IMR-90 (cell line): ENCODE data around the gene ATG12. TPM values are rescaled to one million over a fixed set of nuclear protein-coding genes. Genes with fewer than 3 reads are reported as not detected.
"Not testable (repeated sequence)": the region's sequence is repeated elsewhere in the genome, so short reads cannot be mapped to it uniquely, and the experiment has no call there.

Experiments
- ATAC-seq: fragments of 200-7000 bp; cut with Tn5 transposase; 2 replicates; pipeline ENCODE4 v1.9.1; 2020; ENCODE audit warnings: low read depth, mild to moderate bottlenecking, moderate library complexity
- BruUV-seq: library from RNA; stranded (reverse); fragments of 400-500 nt; replicated peaks from 2 replicates; lab custom pipeline; 2021; lab: Mats Ljungman, UMichigan
- CTCF ChIA-PET: fragments of 300-600 bp; formaldehyde crosslinking; extraction: SDS; loops from one replicate; lab custom pipeline; 2021; ENCODE audit warnings: antibody characterized with exemption; lab: Yijun Ruan, JAX
- POLR2A ChIA-PET: fragments of 300-600 bp; sonication (Branson Sonifier 250); formaldehyde crosslinking; loops from one replicate; lab custom pipeline; 2022; ENCODE audit warnings: antibody characterized with exemption; ENCODE audit not compliant: unreplicated experiment; lab: Charles Lee
- DNase-seq: peaks from one replicate; pipeline ENCODE4 v3.0.0; 2013
- H2AFZ ChIP-seq: replicated peaks from 2 replicates; pipeline ENCODE3; 2013; ENCODE audit warnings: low read length, mild to moderate bottlenecking; ENCODE audit not compliant: poor library complexity
- H2AK5ac ChIP-seq: 2 replicates; pipeline ENCODE4 v1.6.1; 2013; ENCODE audit warnings: low read depth, low read length, inconsistent platforms
- H2AK9ac ChIP-seq: replicated peaks from 2 replicates; pipeline ENCODE3; 2013; ENCODE audit warnings: mild to moderate bottlenecking, low read depth, low read length, moderate library complexity; ENCODE audit not compliant: poor library complexity
- H2BK120ac ChIP-seq: 2 replicates; pipeline ENCODE4 v1.6.1; 2013; ENCODE audit warnings: low read depth, low read length, inconsistent platforms
- H2BK15ac ChIP-seq: 3 replicates; pipeline ENCODE4 v1.6.1; 2013; ENCODE audit warnings: low read depth, low read length, inconsistent platforms
- H2BK20ac ChIP-seq: 2 replicates; pipeline ENCODE4 v1.6.1; 2013; ENCODE audit warnings: low read depth, mild to moderate bottlenecking, inconsistent platforms, low read length, moderate library complexity
- H2BK5ac ChIP-seq: 2 replicates; pipeline ENCODE4 v1.6.1; 2013; ENCODE audit warnings: mild to moderate bottlenecking, low read depth, low read length, inconsistent platforms; ENCODE audit not compliant: poor library complexity, severe bottlenecking
- H3K14ac ChIP-seq: replicated peaks from 2 replicates; pipeline ENCODE4 v1.6.1; 2013; ENCODE audit warnings: low read depth, low read length, inconsistent platforms
- H3K18ac ChIP-seq: 2 replicates; pipeline ENCODE4 v1.6.1; 2013; ENCODE audit warnings: low read depth, low read length, control low read depth
- H3K23ac ChIP-seq: 2 replicates; pipeline ENCODE4 v1.6.1; 2013; ENCODE audit warnings: low read depth, low read length, inconsistent platforms
- H3K27ac ChIP-seq: 2 replicates; pipeline ENCODE4 v1.5.1; 2013; ENCODE audit warnings: mild to moderate bottlenecking, control low read depth, low read length; ENCODE audit not compliant: insufficient read depth
- H3K27me3 ChIP-seq: 2 replicates; pipeline ENCODE4 v1.6.1; 2013; ENCODE audit warnings: low read length; ENCODE audit not compliant: control insufficient read depth, insufficient read depth
- H3K36me3 ChIP-seq: 2 replicates; pipeline ENCODE4 v1.6.1; 2013; ENCODE audit warnings: low read length, mixed read lengths; ENCODE audit not compliant: control insufficient read depth, insufficient read depth
- H3K4ac ChIP-seq: 2 replicates; pipeline ENCODE4 v1.6.1; 2013; ENCODE audit warnings: low read depth, low read length, inconsistent platforms
- H3K4me1 ChIP-seq: 2 replicates; pipeline ENCODE4 v1.6.1; 2013; ENCODE audit warnings: low read length, mixed read lengths; ENCODE audit not compliant: control insufficient read depth, insufficient read depth
- H3K4me2 ChIP-seq: 2 replicates; pipeline ENCODE4 v1.6.1; 2013; ENCODE audit warnings: low read depth, mild to moderate bottlenecking, control low read depth, low read length, moderate library complexity
- H3K4me3 ChIP-seq: 2 replicates; pipeline ENCODE4 v1.5.1; 2013; ENCODE audit warnings: low read depth, mild to moderate bottlenecking, control low read depth, low read length, moderate library complexity; ENCODE audit not compliant: insufficient read depth
- H3K56ac ChIP-seq: 2 replicates; pipeline ENCODE4 v1.6.1; 2013; ENCODE audit warnings: low read length, inconsistent platforms; ENCODE audit not compliant: insufficient read depth; ENCODE audit errors: extremely low read depth
- H3K79me1 ChIP-seq, 2 experiments: 2 replicates each; pipeline ENCODE4 v1.6.1; 2013; ENCODE audit warnings: low read length in 2 of 2, inconsistent platforms in 1 of 2, low read depth in 1 of 2
- H3K9ac ChIP-seq: 2 replicates; pipeline ENCODE4 v1.6.1; 2013; ENCODE audit warnings: low read depth, low read length, control low read depth
- H3K9me1 ChIP-seq: 2 replicates; pipeline ENCODE4 v1.6.1; 2013; ENCODE audit warnings: low read length, inconsistent platforms; ENCODE audit not compliant: insufficient read depth
- H3K9me3 ChIP-seq: 2 replicates; pipeline ENCODE4 v1.6.1; 2013; ENCODE audit warnings: low read length; ENCODE audit not compliant: control insufficient read depth, insufficient read depth
- H4K20me1 ChIP-seq: 2 replicates; pipeline ENCODE4 v1.6.1; 2013; ENCODE audit warnings: low read length, inconsistent platforms; ENCODE audit not compliant: insufficient read depth
- H4K5ac ChIP-seq: 2 replicates; pipeline ENCODE4 v1.6.1; 2013; ENCODE audit warnings: mild to moderate bottlenecking, low read depth, low read length, control low read depth
- H4K8ac ChIP-seq, 2 experiments: 2 replicates each; pipeline ENCODE4 v1.6.1; 2013; ENCODE audit warnings: low read depth in 2 of 2, low read length in 2 of 2, control low read depth in 1 of 2, inconsistent platforms in 1 of 2
- H4K91ac ChIP-seq: 2 replicates; pipeline ENCODE4 v1.6.1; 2013; ENCODE audit warnings: low read depth, low read length, inconsistent platforms; ENCODE audit not compliant: insufficient read depth
- MAZ ChIP-seq: IDR thresholded peaks from 2 replicates; pipeline ENCODE4 v1.6.1; 2012; ENCODE audit warnings: low read depth, mild to moderate bottlenecking, low read length, improper control_type of control experiment, moderate library complexity, borderline replicate concordance
- POLR2A ChIP-seq: IDR thresholded peaks from 2 replicates; pipeline ENCODE4 v1.6.1; 2012; ENCODE audit warnings: mild to moderate bottlenecking, low read depth, low read length
- WGBS, 2 experiments: methylation state at CpG; one replicate each; pipeline versions ENCODE4 v1.1.5 to v1.1.7; 2013; ENCODE audit warnings: missing lambda C conversion rate in 2 of 2; ENCODE audit not compliant: insufficient read length in 1 of 2; ENCODE audit errors: extremely low coverage in 2 of 2; 5-methylcytosine and 5-hydroxymethylcytosine counted together
- dilution Hi-C: fragments of 300-500 bp; cut with HindIII; formaldehyde crosslinking; loops from one replicate; pipeline ENCODE4 v1.14.3; 2018; ENCODE audit warnings: low sequenced_read_pairs; ENCODE audit not compliant: unreplicated experiment
- in situ Hi-C: fragments of 300-500 bp; cut with MboI; formaldehyde crosslinking; loops from 3 replicates; pipeline ENCODE4 v1.14.3; 2019; ENCODE audit warnings: low sequenced_read_pairs, inconsistent platforms, mixed read lengths
- intact Hi-C: fragments of 100-400 bp; cut with micrococcal nuclease; formaldehyde crosslinking; loops from 2 replicates; pipeline ENCODE4 v1.10.0; 2022
- polyA plus RNA-seq, 3 experiments: library from polyadenylated mRNA; depleted of rRNA; stranded (reverse); fragments of >200 nt; gene quantifications; 2 replicates each; pipeline ENCODE4 v1.2.3, GENCODE V29; 2012; ENCODE audit warnings: low replicate concordance in 1 of 3
- total RNA-seq: library from RNA; depleted of rRNA; stranded (reverse); fragments of >200 nt; gene quantifications from 2 replicates; pipeline ENCODE4 v1.2.3, GENCODE V29; 2012
- TF ChIP-seq, protein P1 (sequence below): fragments of 150-350 bp; IDR thresholded peaks from 2 replicates; pipeline ENCODE4 v1.6.1; 2016; ENCODE audit warnings: low read depth, mild to moderate bottlenecking, low read length, moderate library complexity, borderline replicate concordance

Gene ATG12
- total and polyA plus RNA-seq, 2 of the 4 experiments (the other 2 are of a cell fraction) = 68.0 to 95.7 TPM

- H2BK20ac ChIP-seq = no peak overlapping the region
- no peak overlapping the region for H3K4me2 ChIP-seq
- H2BK15ac ChIP-seq = no peak overlapping the region
- in situ Hi-C loops (no loop called here), dilution Hi-C loops (no loop called here), intact Hi-C loops (no loop called here)
- no peak overlapping the region for H3K14ac ChIP-seq
- no peak overlapping the region for H3K4ac ChIP-seq
- H3K27ac ChIP-seq = no peak overlapping the region
- peaks cover 5% of the 10 kb centered on the region; the same call in 1 of the 2 replicates for H3K36me3 ChIP-seq
- no peak for ATAC-seq
- H3K9me3 ChIP-seq = no peaks in the 10 kb centered on the region
- H3K18ac ChIP-seq = no peak overlapping the region
- no peak overlapping the region for H3K56ac ChIP-seq
- no peak overlapping the region for H4K91ac ChIP-seq
- no peak overlapping the region for H2AFZ ChIP-seq
- no peaks in the 10 kb centered on the region for H3K27me3 ChIP-seq
- peaks cover 6 to 12% of the 10 kb centered on the region in 2 experiments for H3K79me1 ChIP-seq
- H3K4me1 ChIP-seq = no peaks in the 10 kb centered on the region
- no peak overlapping the region for H2AK5ac ChIP-seq
- H2BK5ac ChIP-seq = no peak overlapping the region
- WGBS, 2 experiments = no CpG with 5 or more reads among the region's 1 CpG
- H3K23ac ChIP-seq = no peak overlapping the region
- no peak overlapping the region for H3K9ac ChIP-seq
- no peaks in the 10 kb centered on the region; the same call in 1 of the 2 replicates for H4K20me1 ChIP-seq
- ChIA-PET POLR2A (no interaction called here), CTCF (no interaction called here)
- H2AK9ac ChIP-seq = no peak overlapping the region
- no peak overlapping the region for H4K8ac ChIP-seq
- no peak overlapping the region for H3K4me3 ChIP-seq
- no TSS peak for BruUV-seq
- no peak overlapping the region for H2BK120ac ChIP-seq
- no peak for DNase-seq
- TF ChIP-seq, protein P1, sequence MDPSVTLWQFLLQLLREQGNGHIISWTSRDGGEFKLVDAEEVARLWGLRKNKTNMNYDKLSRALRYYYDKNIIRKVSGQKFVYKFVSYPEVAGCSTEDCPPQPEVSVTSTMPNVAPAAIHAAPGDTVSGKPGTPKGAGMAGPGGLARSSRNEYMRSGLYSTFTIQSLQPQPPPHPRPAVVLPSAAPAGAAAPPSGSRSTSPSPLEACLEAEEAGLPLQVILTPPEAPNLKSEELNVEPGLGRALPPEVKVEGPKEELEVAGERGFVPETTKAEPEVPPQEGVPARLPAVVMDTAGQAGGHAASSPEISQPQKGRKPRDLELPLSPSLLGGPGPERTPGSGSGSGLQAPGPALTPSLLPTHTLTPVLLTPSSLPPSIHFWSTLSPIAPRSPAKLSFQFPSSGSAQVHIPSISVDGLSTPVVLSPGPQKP = no peak
- no peak for TF ChIP-seq MAZ
- no peak for TF ChIP-seq POLR2A
- H4K5ac ChIP-seq = no peak overlapping the region
- no peaks in the 10 kb centered on the region for H3K9me1 ChIP-seq
These were observed 43.3 kb upstream of the ATG12 start for GRCh38 chr5:115884704-115885103.

DNA sequence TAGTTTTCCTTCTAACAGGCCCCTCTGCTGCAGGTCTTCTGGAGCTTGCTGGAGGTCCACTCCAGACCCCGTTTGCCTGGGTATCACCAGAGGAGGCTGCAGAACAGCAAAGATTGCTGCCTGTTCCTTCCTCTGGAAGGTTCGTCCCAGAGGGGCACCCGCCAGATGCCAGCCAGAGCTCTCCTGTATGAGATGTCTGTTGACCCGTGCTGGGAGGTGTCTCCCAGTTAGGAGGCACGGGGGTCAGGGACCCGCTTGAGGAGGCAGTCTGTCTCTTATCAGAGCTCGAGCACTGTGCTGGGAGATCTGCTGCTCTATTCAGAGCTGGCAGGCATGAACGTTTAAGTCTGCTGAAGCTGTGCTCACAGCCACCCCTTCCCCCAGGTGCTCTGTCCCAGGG is 41.1 kb upstream of the ATG12 start:
- H3K18ac ChIP-seq, H2BK15ac ChIP-seq, H3K36me3 ChIP-seq, H3K14ac ChIP-seq, H4K20me1 ChIP-seq, H2BK20ac ChIP-seq, DNase-seq, H3K27me3 ChIP-seq, H3K23ac ChIP-seq, POLR2A ChIA-PET, H3K4me1 ChIP-seq, H2BK120ac ChIP-seq, H3K4ac ChIP-seq, H4K8ac ChIP-seq, dilution Hi-C loops, H2AK5ac ChIP-seq, ATAC-seq, H3K9me3 ChIP-seq, H3K56ac ChIP-seq, H3K27ac ChIP-seq, CTCF ChIA-PET, H2AFZ ChIP-seq, H2BK5ac ChIP-seq, H2AK9ac ChIP-seq, H4K91ac ChIP-seq, H3K4me3 ChIP-seq, intact Hi-C loops, H4K5ac ChIP-seq, BruUV-seq, in situ Hi-C loops, H3K4me2 ChIP-seq, H3K9me1 ChIP-seq, H3K9ac ChIP-seq: not testable (repeated sequence)
- H3K79me1 ChIP-seq = peaks cover 6 to 15% of the 10 kb centered on the region in 2 experiments
- 80% methylated on average over 1 of the region's 8 CpGs; no CpG with 5 or more reads in 1 of the 2 experiments for WGBS, 2 experiments
